ELR (cell line): ENCODE results near the gene HNRNPM.
"Not testable (repeated sequence)": the region's sequence is repeated elsewhere in the genome, so short reads cannot be mapped to it uniquely, and the experiment has no call there.

Experiments used
- DNase-seq: peaks from one replicate; pipeline ENCODE4 v3.0.0-alpha.2; 2015; ENCODE audit warnings: low read depth

HNRNPM gene

GRCh38 chr19:8511573-8512101 lies 66.9 kb downstream of the HNRNPM start:
- no peak for DNase-seq

DNA sequence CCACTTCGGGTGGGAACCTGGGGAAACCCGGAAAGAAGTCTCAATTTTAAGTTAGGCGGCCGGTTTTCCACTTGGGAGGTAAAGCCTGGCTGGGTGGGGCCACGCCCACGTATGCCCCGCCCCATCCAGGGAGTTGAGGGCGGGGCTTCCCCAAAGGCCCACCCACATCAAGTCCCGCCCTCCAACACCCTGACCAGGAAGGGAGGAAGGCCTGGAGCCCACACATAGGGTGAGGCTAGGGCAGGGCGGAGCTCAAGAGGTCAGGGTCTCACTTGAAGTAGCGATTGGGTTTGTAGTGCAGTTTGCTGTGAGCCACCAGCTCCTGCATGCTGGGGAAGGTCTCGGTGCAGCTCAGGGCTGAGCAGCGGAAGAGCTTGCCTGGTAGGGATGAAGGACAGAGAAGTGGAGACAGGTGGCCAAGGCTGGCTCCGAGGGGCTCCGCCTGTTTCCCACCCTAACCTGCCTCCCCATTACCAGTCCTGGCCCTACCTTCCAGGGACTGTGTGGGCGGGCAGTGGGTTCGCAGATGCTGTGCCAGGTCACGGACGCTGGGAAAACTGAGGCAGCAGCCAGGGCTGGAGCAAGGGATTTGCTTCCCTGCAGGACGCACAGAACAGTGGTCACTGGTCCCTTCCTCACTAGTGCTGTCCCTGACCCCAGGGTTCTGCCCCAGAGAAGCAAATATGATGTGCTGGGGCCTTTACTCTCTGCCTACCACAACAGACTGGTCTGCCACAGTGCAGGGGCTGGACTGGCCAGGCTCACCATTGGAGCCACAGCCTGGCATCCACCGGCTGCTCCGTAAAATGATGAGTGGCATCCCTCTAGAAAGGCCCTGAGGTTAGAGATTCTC lies 67.6 kb downstream of the HNRNPM start:
- peak; percentile 45 for DNase-seq

DNA sequence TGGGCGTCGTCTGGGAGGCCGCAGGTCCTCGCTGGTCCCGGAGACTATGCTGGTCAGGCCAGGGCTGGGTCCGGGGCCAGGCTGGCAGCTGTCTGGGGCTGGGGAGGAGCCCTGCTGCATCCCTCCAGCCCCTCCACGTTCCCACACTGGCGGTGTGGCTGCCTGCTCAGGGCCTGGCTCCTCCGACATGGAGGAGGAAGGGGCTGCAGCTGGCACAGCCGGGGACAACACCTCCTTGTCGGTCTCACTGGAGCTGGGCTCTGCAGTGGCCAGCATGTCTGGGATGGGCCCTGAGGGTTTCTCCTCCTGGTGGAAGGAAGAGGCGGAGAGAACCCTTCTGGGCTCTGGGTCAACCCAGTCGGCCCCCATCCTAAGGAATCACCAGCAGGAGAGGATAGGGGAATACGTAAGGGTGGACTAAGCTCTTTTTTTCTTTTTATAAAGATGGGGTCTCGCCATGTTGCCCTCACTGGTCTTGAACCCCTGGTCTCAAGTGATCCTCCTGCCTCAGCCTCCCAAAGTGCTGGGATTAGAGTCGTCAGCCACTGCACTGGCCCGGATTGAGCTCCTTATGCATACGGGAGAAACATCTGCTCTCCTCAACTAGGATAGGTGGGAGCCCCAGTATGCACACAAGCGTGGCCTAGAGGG lies 68.4 kb downstream of the HNRNPM start:
- DNase-seq: no peak

DNA sequence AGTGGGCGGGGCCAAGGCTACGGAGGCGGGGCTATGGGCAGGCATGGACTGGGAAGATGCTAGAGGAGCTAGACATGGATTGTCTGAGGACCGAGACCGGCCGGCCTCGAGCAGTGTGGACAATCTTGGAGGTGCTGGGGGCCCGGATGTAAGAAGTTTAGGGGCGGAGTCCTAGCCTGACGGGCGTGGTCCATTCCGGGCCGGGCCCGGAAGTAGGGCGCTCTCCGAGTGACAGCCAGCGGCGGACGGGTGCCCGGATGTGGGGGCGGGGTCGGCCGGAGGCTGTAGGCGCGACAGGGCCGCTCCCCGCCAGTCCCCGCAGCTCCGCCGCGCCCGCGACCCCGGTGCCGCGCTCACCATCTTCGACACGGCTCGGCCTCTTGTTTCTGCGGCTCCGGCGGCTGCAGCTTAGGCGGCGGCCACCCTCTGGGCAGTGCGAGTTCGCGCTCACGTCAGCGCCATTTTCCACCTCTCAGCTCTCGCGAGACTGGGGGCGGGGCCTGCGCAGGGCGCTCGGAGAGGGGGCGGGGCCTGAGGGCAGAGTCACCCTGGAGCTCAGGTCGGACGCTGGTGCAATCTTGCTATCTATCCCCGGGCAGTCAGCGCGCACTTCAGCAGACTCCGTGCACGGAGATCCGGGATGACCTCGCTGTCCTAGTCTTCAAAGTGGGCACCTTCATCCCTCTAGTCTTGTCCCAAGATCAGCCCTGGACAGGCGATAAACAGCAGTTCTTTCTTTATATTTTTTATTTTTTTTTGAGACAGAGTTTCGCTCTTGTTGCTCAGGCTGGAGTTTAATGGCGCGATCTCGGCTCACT lies 69.1 kb downstream of the HNRNPM start, which contains the start of gene ZNF414:
Gene ZNF414, minus strand, starts transcription at position 481 of the 818 bp plus-strand sequence. Its CDS starts 121 bp downstream, at position 360.
- peak; percentile 99 for DNase-seq

DNA sequence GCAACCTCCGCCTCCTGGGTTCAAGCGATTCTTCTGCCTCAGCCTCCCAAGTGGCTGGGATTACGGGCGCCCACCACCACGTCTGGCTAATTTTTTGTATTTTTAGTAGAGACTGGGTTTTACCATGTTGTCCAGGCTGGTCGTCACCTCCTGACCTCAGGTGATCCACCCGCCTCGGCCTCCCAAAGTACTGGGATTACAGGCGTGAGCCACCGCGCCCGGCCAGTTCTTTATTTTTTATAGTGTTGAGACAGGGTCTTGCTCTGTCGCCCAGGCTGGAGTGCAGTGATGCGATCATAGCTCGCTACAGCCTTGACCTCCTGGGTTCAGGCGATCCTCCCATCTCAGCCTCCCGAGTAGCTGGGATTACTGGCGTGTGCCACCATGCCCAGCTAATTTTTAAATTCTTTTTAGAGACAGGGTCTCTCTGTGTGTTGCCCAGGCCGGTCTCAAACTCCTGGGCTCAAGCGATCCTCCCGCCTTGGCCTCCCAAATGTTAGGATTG lies 69.8 kb downstream of the HNRNPM start:
- DNase-seq: not testable (repeated sequence)

DNA sequence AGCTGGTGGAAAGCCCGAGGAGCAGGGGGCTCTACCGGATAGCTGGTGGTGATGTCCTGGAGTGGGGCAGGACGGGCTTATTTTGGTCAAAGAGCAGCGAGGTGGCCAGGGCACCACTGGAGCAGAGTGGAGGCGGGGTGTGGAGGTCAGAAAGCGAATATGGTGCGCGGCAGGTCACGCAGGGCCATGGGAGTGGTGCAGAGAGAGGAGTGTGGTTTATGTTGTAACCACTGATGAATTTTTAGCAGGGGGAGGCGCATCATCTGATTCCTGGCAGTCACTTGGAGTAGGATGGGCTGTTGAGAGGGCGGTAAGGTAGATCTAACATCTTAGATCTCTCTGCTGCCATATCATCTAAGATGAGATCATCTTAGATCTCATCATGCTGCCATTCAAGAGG lies 70.5 kb downstream of the HNRNPM start:
- DNase-seq: no peak

DNA sequence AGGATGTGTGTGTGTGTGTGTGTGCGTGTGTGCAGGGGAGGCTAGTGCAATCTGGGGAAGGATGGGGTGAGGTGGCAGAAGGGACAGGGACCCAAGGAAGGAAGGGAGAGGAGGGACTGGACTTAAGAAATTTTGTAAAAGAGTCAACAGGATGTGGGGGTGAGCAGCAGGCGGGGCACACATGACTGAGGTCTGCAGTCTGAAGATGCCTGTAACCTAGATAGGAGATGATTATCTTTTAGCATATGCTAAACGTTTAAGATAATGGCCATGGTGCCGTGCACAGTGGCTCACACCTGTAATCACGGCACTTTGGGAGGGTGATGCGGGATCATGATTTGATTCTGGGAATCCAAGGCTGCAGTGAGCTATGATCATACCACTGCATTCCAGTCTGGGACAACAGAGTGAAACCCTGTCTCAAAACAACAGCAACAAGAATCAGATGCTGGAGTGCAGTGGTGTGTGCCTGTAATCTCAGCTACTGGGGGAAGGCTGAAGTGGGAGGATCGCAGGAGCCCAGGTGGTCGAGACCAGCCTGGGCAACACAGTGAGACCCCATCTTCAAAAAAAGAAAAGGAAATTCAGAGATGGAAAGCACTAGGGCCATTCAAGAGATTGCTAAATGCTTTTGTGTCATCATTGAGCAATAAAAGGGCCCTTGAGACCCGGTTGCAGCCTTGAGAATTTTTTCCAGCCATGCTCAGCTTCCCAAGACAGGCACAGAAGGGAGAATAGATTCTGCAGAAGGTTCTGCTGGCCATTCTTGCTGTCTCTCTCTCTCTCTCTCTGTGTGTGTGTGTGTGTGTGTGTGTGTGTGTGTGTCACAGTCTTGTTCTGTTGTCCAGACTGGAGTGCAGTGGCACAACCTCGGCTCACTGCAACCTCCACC lies 73.0 kb downstream of the HNRNPM start:
- peak; percentile 45 for DNase-seq

DNA sequence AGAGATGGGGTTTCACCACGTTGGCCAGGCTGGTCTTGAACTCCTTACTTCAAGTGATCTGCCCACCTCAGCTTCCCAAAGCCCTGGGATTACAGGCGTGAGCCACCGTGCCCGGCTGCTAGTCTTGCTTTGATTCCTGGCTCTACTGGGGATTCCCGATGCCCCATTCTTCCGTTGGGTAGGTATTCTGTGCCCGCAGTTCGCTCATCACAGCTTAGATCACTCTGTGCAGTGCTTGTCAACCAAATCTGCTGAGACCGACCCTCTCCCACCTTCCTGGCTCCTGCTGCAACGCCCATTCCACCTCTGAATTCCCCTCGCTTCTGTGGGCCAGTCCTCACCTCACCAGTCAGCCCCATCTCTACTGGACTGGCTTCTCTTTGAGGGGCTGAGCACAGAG lies 73.8 kb downstream of the HNRNPM start:
- no peak for DNase-seq

DNA sequence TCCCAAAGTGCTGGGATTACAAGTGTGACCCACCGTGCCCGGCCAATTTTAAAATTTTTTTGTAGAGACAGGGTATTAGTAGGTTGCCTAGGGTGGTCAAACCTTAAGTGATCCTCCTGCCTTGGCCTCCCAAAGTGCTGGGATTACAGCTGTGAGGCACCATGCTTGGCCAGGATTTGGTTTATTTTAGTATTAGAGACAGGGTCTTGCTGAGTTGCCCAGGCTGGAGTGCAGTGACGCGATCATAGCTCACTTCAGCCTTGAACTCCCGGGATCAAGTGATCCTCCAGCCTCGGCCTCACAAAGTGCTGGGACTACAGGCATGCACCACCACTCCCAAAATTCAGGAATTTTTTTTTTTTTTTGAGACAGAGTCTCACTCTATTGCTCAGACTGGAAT lies 74.6 kb downstream of the HNRNPM start:
- DNase-seq: no peak

DNA sequence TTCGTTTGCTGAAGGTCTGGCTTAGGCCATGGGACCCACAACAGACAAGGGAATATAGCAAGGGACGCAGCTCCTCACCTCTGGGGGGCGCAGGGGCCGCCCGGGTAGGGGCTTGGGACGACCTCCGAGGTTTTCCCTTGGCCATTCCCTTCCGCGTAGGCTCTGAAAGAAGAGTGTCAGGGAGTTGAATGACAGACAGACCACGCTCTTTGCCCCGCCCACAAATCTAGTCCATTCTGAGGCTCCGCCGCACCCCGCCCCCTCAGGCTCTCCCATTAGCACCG lies 80.6 kb downstream of the HNRNPM start:
- no peak for DNase-seq

GRCh38 chr19:8526345-8527091 lies 81.7 kb downstream of the HNRNPM start:
- DNase-seq: peak; percentile 94

- no peak for DNase-seq
Observed at GRCh38 chr19:8528500-8528899, 83.7 kb downstream of the HNRNPM start.

GRCh38 chr19:8529369-8530006 lies 84.7 kb downstream of the HNRNPM start:
- no peak for DNase-seq

- DNase-seq: no peak
Observed at GRCh38 chr19:8530061-8530679, 85.4 kb downstream of the HNRNPM start.

GRCh38 chr19:8531470-8531869 lies 86.7 kb downstream of the HNRNPM start:
- DNase-seq: no peak

- no peak for DNase-seq
Observed at GRCh38 chr19:8532225-8532624, 87.5 kb downstream of the HNRNPM start.

- no peak for DNase-seq
Observed at GRCh38 chr19:8536282-8536681, 91.5 kb downstream of the HNRNPM start.

GRCh38 chr19:8537099-8537498 lies 92.3 kb downstream of the HNRNPM start:
- no peak for DNase-seq
